Measurements from ENCODE around the gene MRPL19. TPM values are rescaled to one million over a fixed set of nuclear protein-coding genes. Genes with fewer than 3 reads are reported as not detected.

The MRPL19 gene
- total and polyA plus RNA-seq, 5 donors from 2014 or later, result 18.0 to 36.2 (median 33.9) TPM

GRCh38 chr2:75609937-75610508, 36.6 kb upstream of the MRPL19 start:
- H3K4me3 Mint-ChIP-seq, result no peak overlapping the region
- peaks cover 0 to 7% (median 0%) of the 10 kb centered on the region in 4 donors for H3K4me1 Mint-ChIP-seq
- no peaks in the 10 kb centered on the region for H3K36me3 Mint-ChIP-seq

GRCh38 chr2:75610671-75611070, 35.9 kb upstream of the MRPL19 start:
- no peak overlapping the region for H3K4me3 Mint-ChIP-seq
- no peaks in the 10 kb centered on the region for H3K36me3 Mint-ChIP-seq
- Histone ChIP-seq H3K27ac (ENCODE audit: insufficient read depth, low read length, poor library complexity, severe bottlenecking) (no peak overlapping the region), H3K36me3 (ENCODE audit: control insufficient read depth, insufficient read depth, low read length) (no peaks in the 10 kb centered on the region), H3K4me3 (ENCODE audit: low read depth, low read length) (no peak overlapping the region), H3K9me3 (ENCODE audit: control insufficient read depth in 2 of 2, low read length in 2 of 2) (no peaks in the 10 kb centered on the region), H3K4me1 (ENCODE audit: control insufficient read depth, insufficient read depth, low read length, poor library complexity, severe bottlenecking) (peaks cover 3% of the 10 kb centered on the region), H3K27me3 (ENCODE audit: control insufficient read depth, insufficient read depth, low read length) (peaks cover 22% of the 10 kb centered on the region)
- H3K9me3 Mint-ChIP-seq, result peaks cover 0 to 1% (median 0%) of the 10 kb centered on the region in 7 donors
- H3K27me3 Mint-ChIP-seq, result peaks cover 36% of the 10 kb centered on the region
- H3K4me1 Mint-ChIP-seq, result peaks cover 0 to 7% (median 0%) of the 10 kb centered on the region in 4 donors
- H3K27ac Mint-ChIP-seq, result no peak overlapping the region
- DNase-seq, result no peak
- no peak for ATAC-seq (ENCODE audit: low read depth in 2 of 2)

More at GRCh38 chr2:75609937-75610508, 36.6 kb upstream of the MRPL19 start:
- Mint-ChIP-seq H3K27ac (no peak overlapping the region), H3K27me3 (peaks cover 36% of the 10 kb centered on the region), H3K9me3 (peaks cover 0 to 1% (median 0%) of the 10 kb centered on the region in 7 donors)
- no peaks in the 10 kb centered on the region for H3K36me3 ChIP-seq (ENCODE audit: control insufficient read depth, insufficient read depth, low read length)
- DNase-seq, result no peak
- no peaks in the 10 kb centered on the region for H3K9me3 ChIP-seq (ENCODE audit: control insufficient read depth in 2 of 2, low read length in 2 of 2)
- H3K4me3 ChIP-seq (ENCODE audit: low read depth, low read length), result no peak overlapping the region
- peaks cover 25% of the 10 kb centered on the region for H3K27me3 ChIP-seq (ENCODE audit: control insufficient read depth, insufficient read depth, low read length)
- peaks cover 3% of the 10 kb centered on the region for H3K4me1 ChIP-seq (ENCODE audit: control insufficient read depth, insufficient read depth, low read length, poor library complexity, severe bottlenecking)
- ATAC-seq (ENCODE audit: low read depth in 2 of 2), result no peak
- H3K27ac ChIP-seq (ENCODE audit: insufficient read depth, low read length, poor library complexity, severe bottlenecking), result no peak overlapping the region

- peaks cover 0 to 7% (median 0%) of the 10 kb centered on the region in 4 donors for H3K4me1 Mint-ChIP-seq
- DNase-seq (no peak), ATAC-seq (ENCODE audit: low read depth in 2 of 2) (no peak)
- Histone ChIP-seq H3K27me3 (ENCODE audit: control insufficient read depth, insufficient read depth, low read length) (peaks cover 16% of the 10 kb centered on the region), H3K9me3 (ENCODE audit: control insufficient read depth in 2 of 2, low read length in 2 of 2) (no peaks in the 10 kb centered on the region), H3K36me3 (ENCODE audit: control insufficient read depth, insufficient read depth, low read length) (no peaks in the 10 kb centered on the region), H3K4me3 (ENCODE audit: low read depth, low read length) (no peak overlapping the region), H3K4me1 (ENCODE audit: control insufficient read depth, insufficient read depth, low read length, poor library complexity, severe bottlenecking) (peaks cover 3% of the 10 kb centered on the region), H3K27ac (ENCODE audit: insufficient read depth, low read length, poor library complexity, severe bottlenecking) (no peak overlapping the region)
- peak overlapping the region in 1 of 3 donors; percentile 9 for H3K27ac Mint-ChIP-seq
- peaks cover 37% of the 10 kb centered on the region for H3K27me3 Mint-ChIP-seq
- H3K36me3 Mint-ChIP-seq, result no peaks in the 10 kb centered on the region
- no peak overlapping the region for H3K4me3 Mint-ChIP-seq
- peaks cover 0 to 2% (median 0%) of the 10 kb centered on the region in 7 donors for H3K9me3 Mint-ChIP-seq
Measured at GRCh38 chr2:75612108-75612861, 34.3 kb upstream of the MRPL19 start.

GRCh38 chr2:75612862-75613243, 33.7 kb upstream of the MRPL19 start:
- Mint-ChIP-seq H3K9me3 (peaks cover 0 to 4% (median 0%) of the 10 kb centered on the region in 7 donors), H3K36me3 (no peaks in the 10 kb centered on the region), H3K27me3 (peaks cover 42% of the 10 kb centered on the region), H3K27ac (peak overlapping the region in 1 of 3 donors; percentile 9), H3K4me1 (peaks cover 0 to 7% (median 0%) of the 10 kb centered on the region in 4 donors), H3K4me3 (no peak overlapping the region)
- H3K36me3 ChIP-seq (ENCODE audit: control insufficient read depth, insufficient read depth, low read length), result no peaks in the 10 kb centered on the region
- peaks cover 11% of the 10 kb centered on the region for H3K27me3 ChIP-seq (ENCODE audit: control insufficient read depth, insufficient read depth, low read length)
- no peak overlapping the region for H3K27ac ChIP-seq (ENCODE audit: insufficient read depth, low read length, poor library complexity, severe bottlenecking)
- DNase-seq (no peak), ATAC-seq (ENCODE audit: low read depth in 2 of 2) (no peak)
- H3K4me1 ChIP-seq (ENCODE audit: control insufficient read depth, insufficient read depth, low read length, poor library complexity, severe bottlenecking), result peaks cover 3% of the 10 kb centered on the region
- no peaks in the 10 kb centered on the region for H3K9me3 ChIP-seq (ENCODE audit: control insufficient read depth in 2 of 2, low read length in 2 of 2)
- H3K4me3 ChIP-seq (ENCODE audit: low read depth, low read length), result no peak overlapping the region

GRCh38 chr2:75614162-75614651, 32.4 kb upstream of the MRPL19 start:
- Histone ChIP-seq H3K9me3 (ENCODE audit: control insufficient read depth in 2 of 2, low read length in 2 of 2) (no peaks in the 10 kb centered on the region), H3K4me3 (ENCODE audit: low read depth, low read length) (no peak overlapping the region), H3K36me3 (ENCODE audit: control insufficient read depth, insufficient read depth, low read length) (no peaks in the 10 kb centered on the region), H3K27me3 (ENCODE audit: control insufficient read depth, insufficient read depth, low read length) (peaks cover 6% of the 10 kb centered on the region), H3K27ac (ENCODE audit: insufficient read depth, low read length, poor library complexity, severe bottlenecking) (no peak overlapping the region), H3K4me1 (ENCODE audit: control insufficient read depth, insufficient read depth, low read length, poor library complexity, severe bottlenecking) (no peaks in the 10 kb centered on the region)
- no peak for DNase-seq
- peaks cover 39% of the 10 kb centered on the region for H3K27me3 Mint-ChIP-seq
- no peak overlapping the region for H3K27ac Mint-ChIP-seq
- ATAC-seq (ENCODE audit: low read depth in 2 of 2), result no peak
- peaks cover 0 to 4% (median 0%) of the 10 kb centered on the region in 7 donors for H3K9me3 Mint-ChIP-seq
- H3K36me3 Mint-ChIP-seq, result no peaks in the 10 kb centered on the region
- H3K4me3 Mint-ChIP-seq, result no peak overlapping the region
- H3K4me1 Mint-ChIP-seq, result no peaks in the 10 kb centered on the region

- no peak for ATAC-seq (ENCODE audit: low read depth in 2 of 2)
Measured at GRCh38 chr2:75616406-75616805, 30.2 kb upstream of the MRPL19 start.

GRCh38 chr2:75616933-75617332, 29.6 kb upstream of the MRPL19 start:
- peaks cover 23% of the 10 kb centered on the region for H3K27me3 Mint-ChIP-seq
- H3K4me3 Mint-ChIP-seq, result no peak overlapping the region
- no peaks in the 10 kb centered on the region for H3K36me3 Mint-ChIP-seq
- DNase-seq, result no peak
- H3K9me3 Mint-ChIP-seq, result peaks cover 0 to 4% (median 0%) of the 10 kb centered on the region in 7 donors
- H3K4me1 ChIP-seq (ENCODE audit: control insufficient read depth, insufficient read depth, low read length, poor library complexity, severe bottlenecking), result no peaks in the 10 kb centered on the region
- H3K9me3 ChIP-seq (ENCODE audit: control insufficient read depth in 2 of 2, low read length in 2 of 2), result no peaks in the 10 kb centered on the region
- peaks cover 3% of the 10 kb centered on the region for H3K27me3 ChIP-seq (ENCODE audit: control insufficient read depth, insufficient read depth, low read length)
- ATAC-seq (ENCODE audit: low read depth in 2 of 2), result no peak
- H3K4me3 ChIP-seq (ENCODE audit: low read depth, low read length), result no peak overlapping the region
- no peak overlapping the region for H3K27ac ChIP-seq (ENCODE audit: insufficient read depth, low read length, poor library complexity, severe bottlenecking)
- no peaks in the 10 kb centered on the region for H3K4me1 Mint-ChIP-seq
- H3K36me3 ChIP-seq (ENCODE audit: control insufficient read depth, insufficient read depth, low read length), result no peaks in the 10 kb centered on the region
- no peak overlapping the region for H3K27ac Mint-ChIP-seq

More at GRCh38 chr2:75616406-75616805, 30.2 kb upstream of the MRPL19 start:
- no peaks in the 10 kb centered on the region for H3K4me1 Mint-ChIP-seq
- H3K27me3 Mint-ChIP-seq, result peaks cover 26% of the 10 kb centered on the region
- H3K4me3 ChIP-seq (ENCODE audit: low read depth, low read length), result no peak overlapping the region
- no peaks in the 10 kb centered on the region for H3K36me3 ChIP-seq (ENCODE audit: control insufficient read depth, insufficient read depth, low read length)
- peaks cover 3% of the 10 kb centered on the region for H3K27me3 ChIP-seq (ENCODE audit: control insufficient read depth, insufficient read depth, low read length)
- no peak overlapping the region for H3K27ac Mint-ChIP-seq
- H3K4me1 ChIP-seq (ENCODE audit: control insufficient read depth, insufficient read depth, low read length, poor library complexity, severe bottlenecking), result no peaks in the 10 kb centered on the region
- H3K9me3 ChIP-seq (ENCODE audit: control insufficient read depth in 2 of 2, low read length in 2 of 2), result no peaks in the 10 kb centered on the region
- H3K27ac ChIP-seq (ENCODE audit: insufficient read depth, low read length, poor library complexity, severe bottlenecking), result no peak overlapping the region
- DNase-seq, result no peak
- H3K36me3 Mint-ChIP-seq, result no peaks in the 10 kb centered on the region
- peaks cover 0 to 4% (median 0%) of the 10 kb centered on the region in 7 donors for H3K9me3 Mint-ChIP-seq
- no peak overlapping the region for H3K4me3 Mint-ChIP-seq
